GM21515 (cell line): ENCODE results near the gene HOXD9.

Experiments used
- ATAC-seq: cut with Tn5 transposase; IDR thresholded peaks from one replicate; pipeline ENCODE4 v1.9.1; 2021; ENCODE audit not compliant: unreplicated experiment

The HOXD9 gene

GRCh38 chr2:176137252-176137580, 14.7 kb downstream of the HOXD9 start:
- no peak for ATAC-seq

GRCh38 chr2:176137906-176138305, 15.4 kb downstream of the HOXD9 start:
- ATAC-seq, result no peak

GRCh38 chr2:176138526-176138922, 16.0 kb downstream of the HOXD9 start:
- no peak for ATAC-seq

DNA sequence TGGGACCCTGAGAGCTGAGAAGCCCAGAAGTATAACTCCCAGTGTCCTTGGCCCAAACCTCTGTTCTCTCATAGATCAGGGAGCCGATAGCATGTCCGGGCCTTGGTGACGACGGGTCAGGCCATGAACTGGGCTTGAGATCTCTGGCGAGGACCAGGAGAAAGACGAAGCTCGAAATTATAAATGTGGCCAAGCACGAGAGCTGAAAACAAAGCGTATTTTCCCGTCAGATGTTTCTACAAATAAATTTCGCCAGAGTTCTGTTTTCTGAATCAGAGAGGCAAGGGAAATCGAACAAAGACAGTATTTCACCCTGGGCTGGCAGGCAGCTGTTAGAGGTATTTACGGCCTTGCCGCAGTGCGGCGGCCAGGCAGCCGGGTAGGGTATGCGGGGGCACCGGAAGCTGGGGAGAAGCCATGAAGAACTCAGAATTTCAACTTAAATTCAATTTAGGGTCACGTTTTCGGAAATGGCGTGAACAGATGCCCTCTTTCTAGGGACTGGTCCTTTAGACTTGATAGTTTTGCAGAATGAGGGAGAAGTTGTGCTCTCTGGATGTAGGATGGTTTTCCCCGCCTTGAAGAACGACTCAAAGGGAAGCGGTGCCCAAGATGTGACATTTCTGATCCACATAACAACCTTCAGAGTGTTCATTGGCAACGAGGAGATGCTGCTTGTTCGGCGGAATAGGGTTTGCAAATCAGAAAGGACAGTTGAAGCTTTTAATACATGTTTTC, 16.6 kb downstream of the HOXD9 start:
- ATAC-seq, result no peak

DNA sequence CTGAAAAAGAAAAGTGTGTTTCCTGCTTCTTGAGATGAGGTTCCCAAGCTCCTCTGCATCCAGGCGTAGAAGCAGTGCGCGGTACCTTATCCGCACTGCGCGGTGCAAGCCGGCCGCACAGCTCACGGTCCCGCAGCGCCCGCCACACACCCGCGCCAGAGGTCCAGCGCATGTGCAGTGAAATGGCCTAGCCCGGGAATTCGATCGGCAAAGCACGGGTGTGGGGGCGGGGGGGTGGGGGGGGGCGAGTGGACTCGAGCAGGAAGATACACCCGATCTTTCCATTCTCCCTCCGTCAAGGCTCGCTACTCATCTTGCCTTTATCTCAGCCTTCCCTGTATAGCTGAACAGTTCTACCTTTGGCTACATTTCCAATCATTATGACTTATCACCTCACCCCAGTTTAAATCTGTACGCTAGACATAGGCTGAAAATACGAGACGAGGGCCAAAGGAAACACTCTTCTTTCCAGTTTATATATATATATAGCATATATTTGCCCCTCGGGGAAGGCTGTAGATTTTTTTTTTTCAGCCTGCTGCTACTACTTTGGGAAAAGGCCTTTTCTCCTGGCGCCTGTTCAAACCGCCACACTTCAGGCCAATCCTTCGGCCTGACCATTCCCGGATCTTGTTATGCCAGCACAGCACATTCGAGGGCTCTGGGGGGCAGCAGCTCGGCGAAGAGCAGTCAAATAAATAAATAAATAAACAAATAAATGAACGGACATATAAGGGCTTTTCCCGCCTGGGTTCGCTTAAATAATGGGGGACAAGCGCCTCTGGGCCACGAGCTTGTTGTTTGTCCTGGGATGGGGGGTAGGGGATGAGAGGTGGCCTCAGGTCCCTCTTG, 17.4 kb downstream of the HOXD9 start:
- ATAC-seq, result no peak

DNA sequence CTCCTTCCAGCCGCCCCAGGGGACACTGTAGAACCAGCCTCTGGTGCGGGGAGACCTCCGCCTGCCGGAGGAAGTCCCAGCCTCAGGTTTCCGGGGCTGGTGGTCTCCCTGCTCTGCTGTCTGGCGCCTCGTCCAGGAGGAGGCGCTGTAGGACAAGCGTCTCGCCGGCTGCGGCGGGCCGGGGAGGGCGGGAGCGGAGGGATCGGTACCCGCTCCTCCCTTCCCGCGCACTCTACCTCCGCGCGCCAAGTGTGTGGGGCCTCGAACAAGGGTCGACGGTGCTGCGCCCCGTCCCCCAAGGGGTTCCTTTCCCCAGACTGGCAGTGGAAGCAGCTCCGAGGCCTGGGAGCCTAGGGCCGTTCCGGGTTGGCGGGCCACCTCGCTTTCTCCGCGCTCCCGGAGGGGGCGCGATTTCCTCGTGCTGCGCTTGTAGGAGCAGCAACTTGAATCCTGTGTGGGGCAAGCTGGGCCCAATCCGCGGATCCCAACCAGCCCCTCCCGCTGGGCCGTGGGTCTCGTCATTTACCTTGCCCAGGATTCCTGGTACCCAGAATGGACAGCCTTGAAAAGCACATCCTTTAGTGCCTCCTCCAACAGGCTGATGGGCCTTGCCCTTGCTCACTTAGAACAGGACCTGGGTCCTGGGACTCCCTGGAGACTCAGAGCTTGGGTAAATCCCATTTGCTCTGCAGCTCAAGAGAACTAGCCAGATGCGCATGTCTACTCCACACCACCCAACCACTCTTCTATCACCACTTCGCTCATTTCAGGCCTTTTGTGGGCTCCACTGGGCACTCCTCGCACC, 18.2 kb downstream of the HOXD9 start:
- peak; percentile 88 for ATAC-seq

GRCh38 chr2:176142281-176142680, 19.8 kb downstream of the HOXD9 start:
- ATAC-seq, result no peak

GRCh38 chr2:176145085-176145969, 22.8 kb downstream of the HOXD9 start:
- ATAC-seq, result no peak

DNA sequence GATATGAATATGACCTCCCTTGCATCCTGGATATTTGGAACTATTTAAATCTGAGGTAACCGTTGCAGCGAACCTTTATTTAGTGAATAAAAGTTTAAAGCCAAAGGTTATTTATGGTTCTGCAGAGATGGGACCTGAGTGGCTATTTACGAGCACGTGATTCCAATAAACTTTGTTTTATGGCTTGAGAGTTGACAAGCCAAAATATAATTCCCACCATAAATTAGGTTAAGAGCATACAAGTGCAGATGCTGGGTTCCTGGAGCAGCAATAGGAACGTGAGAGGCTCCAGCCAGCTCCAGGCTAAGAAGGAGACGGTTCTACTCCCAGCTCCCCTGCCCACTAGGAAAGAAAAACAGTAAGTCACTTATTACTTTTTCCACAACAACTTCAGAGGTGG, 23.6 kb downstream of the HOXD9 start:
- no peak for ATAC-seq

DNA sequence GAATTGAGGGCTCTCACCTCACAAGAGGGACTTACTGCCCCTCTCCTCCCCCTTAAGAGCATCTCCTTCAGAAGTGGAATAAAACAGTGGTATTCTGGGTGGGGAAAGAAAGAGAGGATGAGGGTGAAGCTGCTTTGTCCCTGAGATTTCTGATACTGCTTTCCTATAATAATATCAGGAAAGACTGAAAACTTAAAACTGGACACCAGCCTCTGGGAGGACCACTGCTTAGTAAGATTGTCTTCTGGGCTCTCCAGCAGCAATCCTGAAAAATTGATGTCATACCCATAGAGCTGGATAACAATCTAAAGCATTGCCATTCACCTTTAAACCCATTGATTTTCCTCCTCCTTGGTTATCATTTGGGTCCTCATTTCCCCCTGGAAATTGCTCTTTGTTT, 24.1 kb downstream of the HOXD9 start:
- ATAC-seq, result no peak

DNA sequence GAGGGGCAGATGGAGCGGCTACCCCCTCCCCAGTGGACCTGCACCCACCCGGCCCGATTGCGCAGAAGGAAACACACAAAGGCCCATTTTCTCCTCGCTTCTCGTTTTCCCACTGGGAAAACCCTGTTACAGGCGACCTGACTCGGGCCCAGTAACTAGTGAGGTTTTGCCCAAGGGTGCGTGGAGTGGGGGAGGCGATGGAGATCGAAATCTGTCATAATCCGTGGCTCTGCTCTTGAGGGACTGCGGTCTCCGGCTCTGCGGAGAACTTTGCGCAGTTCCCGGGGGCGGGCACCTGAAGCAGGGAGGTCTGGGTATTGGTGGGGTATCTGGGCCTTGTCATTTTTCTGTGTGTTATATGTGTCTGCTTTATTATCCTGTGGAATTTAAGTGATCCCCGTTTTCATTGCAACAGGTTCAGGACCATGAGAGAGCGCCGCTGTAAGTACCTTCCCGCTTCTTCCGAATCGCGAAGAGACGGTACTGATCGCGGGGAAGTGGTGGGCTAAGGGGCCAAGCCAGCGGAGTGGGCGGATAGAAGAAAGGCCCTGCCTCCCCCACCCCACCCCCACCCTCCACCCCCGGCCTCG, 24.8 kb downstream of the HOXD9 start:
- no peak for ATAC-seq

GRCh38 chr2:176147800-176148496, 25.4 kb downstream of the HOXD9 start:
- no peak for ATAC-seq

DNA sequence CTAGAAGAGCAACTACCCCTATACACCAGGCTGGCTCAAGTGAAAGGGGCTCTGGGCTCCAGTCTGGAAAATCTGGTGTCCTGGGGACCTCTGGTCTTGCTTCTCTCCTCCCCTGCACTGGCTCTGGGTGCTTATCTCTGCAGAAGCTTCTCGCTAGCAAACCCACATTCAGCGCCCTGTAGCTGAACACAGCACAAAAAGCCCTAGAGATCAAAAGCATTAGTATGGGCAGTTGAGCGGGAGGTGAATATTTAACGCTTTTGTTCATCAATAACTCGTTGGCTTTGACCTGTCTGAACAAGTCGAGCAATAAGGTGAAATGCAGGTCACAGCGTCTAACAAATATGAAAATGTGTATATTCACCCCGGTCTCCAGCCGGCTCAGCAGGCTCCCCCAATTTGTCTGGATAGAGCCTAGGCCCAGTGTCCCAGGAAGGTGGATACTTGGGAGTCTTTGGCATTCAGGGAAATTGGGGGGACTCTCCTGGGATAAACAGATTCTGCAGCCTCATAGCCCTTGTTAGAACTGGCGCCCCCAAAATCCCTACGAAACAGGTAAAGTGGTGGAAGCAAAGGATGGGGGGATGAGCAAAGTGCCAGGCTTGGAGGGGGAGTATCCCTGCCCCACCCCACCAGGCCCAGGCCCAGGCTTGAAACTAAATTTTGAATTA, 26.4 kb downstream of the HOXD9 start:
- ATAC-seq, result no peak

DNA sequence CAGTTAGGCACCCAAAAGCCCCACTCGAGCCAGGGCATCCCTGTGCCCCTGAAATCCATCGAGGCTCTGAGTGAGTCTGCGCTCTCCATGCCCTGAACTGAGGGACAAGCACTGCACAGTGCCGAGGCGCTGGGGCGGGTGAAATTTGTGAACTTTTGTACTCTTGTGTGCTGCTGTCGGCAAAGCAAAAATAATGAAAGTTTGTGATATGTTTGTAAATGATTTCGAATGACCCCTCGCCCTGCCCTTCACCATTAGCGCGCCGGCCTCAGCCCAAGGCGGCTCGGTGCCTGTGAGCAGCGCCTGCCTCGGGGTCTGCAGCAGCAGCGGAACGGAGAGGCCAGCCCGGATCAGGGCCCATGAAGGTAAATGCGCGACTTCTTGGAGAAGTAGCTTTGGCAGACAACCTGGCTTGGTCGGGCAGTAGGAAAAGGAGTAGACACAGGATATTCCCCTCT, 27.0 kb downstream of the HOXD9 start:
- ATAC-seq, result no peak

DNA sequence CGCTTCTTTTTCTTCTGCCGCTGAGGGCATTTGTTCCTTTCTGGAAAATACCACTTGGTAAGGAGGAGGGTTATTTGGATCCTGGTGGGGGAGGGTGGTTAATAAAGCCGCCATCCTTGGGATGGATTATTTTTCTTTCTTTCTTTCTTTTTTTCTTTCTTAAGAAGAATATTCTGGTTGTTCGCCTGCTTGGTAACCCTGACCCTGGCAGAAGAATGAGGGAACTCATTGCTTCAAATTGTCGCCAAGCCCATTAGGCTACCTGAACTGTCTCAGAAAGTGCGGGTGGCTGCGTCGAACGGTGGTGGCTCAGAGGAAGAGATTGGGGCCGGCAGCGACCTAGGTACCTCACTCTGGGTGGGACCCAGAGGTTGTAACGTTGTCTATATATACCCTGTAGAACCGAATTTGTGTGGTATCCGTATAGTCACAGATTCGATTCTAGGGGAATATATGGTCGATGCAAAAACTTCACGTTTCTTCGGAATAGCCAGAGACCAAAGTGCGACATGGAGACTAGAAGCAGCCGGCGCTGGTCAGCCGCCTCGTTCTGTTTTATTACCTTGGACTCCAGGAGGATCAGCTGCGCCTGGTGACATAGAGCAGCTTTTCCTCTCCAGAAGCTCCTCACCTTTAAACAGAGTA, 27.5 kb downstream of the HOXD9 start:
- no peak for ATAC-seq

DNA sequence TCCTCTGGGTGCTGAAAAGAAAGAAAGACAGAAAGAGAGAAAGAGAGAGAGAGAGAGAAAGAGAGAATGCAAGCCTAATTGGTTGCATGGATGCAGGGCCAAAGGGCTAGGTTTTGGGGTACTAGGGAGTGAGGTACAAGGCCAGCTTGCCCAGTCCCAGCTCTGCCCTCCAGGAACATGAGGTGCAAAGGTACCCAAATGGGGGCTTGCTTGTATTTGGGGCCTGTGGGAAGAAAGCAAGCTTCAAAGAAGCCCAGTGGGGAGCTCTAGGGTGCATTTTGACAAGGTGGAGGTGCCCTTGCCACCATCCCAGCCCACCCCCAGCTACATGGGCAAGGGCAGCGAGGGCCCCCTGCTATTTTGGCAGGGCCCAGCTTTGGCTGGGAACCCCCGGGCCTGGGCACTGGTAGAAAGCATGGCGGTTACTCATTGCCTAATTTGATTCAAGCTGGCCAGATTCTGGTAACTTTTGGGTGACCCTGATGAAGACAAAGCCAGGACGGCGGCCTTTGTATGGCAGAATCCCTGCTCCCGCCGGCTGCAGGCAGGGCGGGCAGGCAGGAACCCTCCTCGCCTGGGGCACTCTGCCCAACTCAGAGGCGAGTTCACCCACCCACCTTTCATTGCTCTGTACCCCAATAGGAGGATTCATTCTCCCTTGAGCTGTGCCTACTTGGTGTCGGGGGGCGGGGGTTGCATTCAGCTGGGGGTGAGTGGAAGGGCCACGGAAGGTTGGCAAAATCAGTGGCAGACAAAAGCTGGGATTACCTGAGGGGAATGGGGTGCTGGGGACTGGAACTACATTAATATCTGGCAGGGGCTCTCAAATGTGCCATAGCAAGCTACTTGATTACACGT, 28.3 kb downstream of the HOXD9 start:
- no peak for ATAC-seq

- ATAC-seq, result no peak
Observed at GRCh38 chr2:176151442-176152287, 29.1 kb downstream of the HOXD9 start, which contains the start of gene HOXD4. Gene HOXD4, plus strand, starts transcription at chr2:176151550. Its CDS starts 84 bp downstream, at chr2:176151634.
